ENCODE measurements around the gene IRS1.

IRS1 gene

DNA sequence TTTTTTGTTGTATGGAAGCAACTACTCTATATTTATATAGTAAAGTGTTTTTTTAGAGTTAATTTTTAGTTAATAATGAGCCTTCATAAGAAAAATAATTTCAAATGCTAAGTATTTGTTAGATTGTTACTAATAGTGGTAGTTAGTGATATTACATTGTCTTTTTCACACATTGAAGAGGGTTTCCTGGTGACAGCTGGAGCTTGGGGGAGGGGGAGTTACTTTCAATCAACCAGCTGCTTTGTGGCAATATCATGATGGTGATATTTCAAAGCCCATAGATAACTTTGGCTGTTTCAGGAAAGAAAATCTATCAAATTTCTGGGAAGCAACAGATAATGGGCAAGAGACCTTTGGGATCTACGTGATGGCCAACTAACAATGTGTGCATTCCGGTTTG lies 40.3 kb upstream of the IRS1 start:
- DNase-seq (ENCODE audit: low read depth), result no peak
- TF ChIP-seq, protein P1, sequence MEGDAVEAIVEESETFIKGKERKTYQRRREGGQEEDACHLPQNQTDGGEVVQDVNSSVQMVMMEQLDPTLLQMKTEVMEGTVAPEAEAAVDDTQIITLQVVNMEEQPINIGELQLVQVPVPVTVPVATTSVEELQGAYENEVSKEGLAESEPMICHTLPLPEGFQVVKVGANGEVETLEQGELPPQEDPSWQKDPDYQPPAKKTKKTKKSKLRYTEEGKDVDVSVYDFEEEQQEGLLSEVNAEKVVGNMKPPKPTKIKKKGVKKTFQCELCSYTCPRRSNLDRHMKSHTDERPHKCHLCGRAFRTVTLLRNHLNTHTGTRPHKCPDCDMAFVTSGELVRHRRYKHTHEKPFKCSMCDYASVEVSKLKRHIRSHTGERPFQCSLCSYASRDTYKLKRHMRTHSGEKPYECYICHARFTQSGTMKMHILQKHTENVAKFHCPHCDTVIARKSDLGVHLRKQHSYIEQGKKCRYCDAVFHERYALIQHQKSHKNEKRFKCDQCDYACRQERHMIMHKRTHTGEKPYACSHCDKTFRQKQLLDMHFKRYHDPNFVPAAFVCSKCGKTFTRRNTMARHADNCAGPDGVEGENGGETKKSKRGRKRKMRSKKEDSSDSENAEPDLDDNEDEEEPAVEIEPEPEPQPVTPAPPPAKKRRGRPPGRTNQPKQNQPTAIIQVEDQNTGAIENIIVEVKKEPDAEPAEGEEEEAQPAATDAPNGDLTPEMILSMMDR (conservative IDR thresholded peaks at IDR 0.05; ENCODE audit: control insufficient read depth, insufficient read depth, low read depth, low read length), result no peak
- no peak overlapping the region for H3K4me3 ChIP-seq (ENCODE audit: control insufficient read depth, low read depth, low read length)

DNA sequence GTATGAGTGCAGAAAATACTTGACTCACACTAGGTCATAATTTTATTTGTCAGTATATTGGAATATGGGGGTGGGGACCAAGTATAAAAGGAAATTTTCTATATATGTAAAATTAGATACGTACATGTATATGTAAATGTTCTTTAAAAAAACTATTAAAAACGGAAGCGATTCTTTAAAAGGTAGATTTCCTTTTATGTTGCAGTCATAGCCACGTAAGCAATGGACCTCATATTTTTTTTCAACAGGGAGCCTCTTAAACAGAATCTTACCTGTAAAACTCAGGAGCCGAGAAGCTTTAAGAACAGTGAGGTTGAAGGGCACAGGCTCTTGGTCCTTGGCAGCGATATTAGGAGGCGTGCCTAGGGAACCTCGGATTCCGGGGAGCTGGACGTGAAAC lies 39.5 kb upstream of the IRS1 start:
- H3K4me3 ChIP-seq (ENCODE audit: control insufficient read depth, low read depth, low read length), result no peak overlapping the region
- no peak for DNase-seq (ENCODE audit: low read depth)
- TF ChIP-seq, protein P1 (conservative IDR thresholded peaks at IDR 0.05; ENCODE audit: control insufficient read depth, insufficient read depth, low read depth, low read length), result no peak

DNA sequence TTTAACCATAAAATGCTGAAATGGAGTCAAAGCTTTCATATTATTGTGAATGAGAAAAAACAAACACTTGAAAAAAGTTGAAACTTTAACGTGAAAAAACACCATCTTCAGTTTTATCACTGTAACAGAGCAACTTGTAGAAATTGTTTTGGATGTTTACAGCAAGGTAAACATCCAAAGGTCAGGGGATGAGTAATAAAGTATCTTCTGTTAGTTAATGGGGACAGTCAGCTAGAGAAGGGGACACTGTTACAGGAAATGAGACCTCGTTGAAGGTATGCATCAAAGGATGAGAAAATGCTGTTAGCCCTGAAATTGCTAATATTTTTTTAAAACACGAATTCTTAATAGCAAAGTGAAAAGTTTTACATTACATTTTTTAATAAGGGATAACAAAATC lies 39.1 kb upstream of the IRS1 start:
- DNase-seq (ENCODE audit: low read depth), result no peak
- TF ChIP-seq, protein P1 (conservative IDR thresholded peaks at IDR 0.05; ENCODE audit: control insufficient read depth, insufficient read depth, low read depth, low read length), result no peak
- H3K4me3 ChIP-seq (ENCODE audit: control insufficient read depth, low read depth, low read length), result no peak overlapping the region

DNA sequence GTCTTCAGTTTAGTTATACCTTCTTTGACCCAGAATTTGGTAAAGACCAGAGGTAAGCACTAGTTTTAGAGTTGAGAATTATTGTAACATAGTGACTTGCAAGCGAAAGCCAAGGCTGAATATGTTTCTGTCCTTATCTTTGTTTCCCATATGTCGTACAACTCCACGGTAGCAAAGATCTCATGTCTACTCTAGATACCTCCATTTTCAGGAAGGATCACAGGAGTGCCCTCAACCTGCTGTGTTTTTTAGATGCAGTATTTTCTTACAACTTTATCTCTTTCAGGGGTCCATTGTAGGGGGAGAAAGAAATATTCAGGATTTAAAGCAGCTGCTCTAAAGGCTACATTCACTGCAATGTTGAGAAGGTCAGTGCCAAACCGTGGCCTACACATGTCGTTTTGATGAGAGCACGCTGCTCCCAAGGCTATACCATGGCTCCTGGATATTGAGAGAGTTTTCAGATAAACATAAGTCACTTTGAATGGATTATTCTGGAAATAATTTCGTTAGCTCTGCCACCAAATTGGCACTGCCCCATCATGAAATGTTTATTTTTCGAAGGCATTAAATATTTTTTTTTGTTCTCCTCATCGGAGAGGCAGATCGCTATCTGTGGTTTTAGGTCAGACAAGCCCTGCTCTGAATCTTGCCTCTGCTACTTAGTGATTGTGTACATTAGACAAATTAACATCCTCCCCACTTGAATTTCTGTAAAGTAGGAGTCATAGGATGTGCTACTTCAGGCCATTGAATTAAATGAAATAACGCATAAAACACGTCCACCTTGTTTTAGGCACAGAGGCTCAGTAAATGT lies 38.4 kb upstream of the IRS1 start:
- TF ChIP-seq, protein P1 (conservative IDR thresholded peaks at IDR 0.05; ENCODE audit: control insufficient read depth, insufficient read depth, low read depth, low read length), result no peak
- DNase-seq (ENCODE audit: low read depth), result no peak
- no peak overlapping the region for H3K4me3 ChIP-seq (ENCODE audit: control insufficient read depth, low read depth, low read length)

DNA sequence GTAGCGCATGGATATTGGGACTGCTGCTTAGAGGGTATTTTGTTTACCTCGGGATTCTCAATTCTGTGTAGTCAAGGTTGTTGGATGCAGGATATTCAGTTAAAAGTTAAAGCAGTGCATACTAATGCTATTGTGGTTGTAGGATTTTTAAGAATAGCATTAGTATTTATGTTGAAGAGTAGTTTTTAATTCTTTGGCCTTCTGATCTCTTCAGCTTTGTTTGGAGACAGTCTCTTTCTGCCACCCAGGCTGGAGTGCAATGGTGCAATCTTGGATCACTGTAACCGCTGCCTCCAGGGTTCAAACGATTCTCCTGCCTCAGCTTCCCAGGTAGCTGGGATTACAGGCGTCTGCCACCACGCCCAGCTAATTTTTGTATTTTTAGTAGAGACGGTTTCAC lies 37.7 kb upstream of the IRS1 start:
- no peak for DNase-seq (ENCODE audit: low read depth)
- TF ChIP-seq, protein P1 (conservative IDR thresholded peaks at IDR 0.05; ENCODE audit: control insufficient read depth, insufficient read depth, low read depth, low read length), result no peak
- no peak overlapping the region for H3K4me3 ChIP-seq (ENCODE audit: control insufficient read depth, low read depth, low read length)

DNA sequence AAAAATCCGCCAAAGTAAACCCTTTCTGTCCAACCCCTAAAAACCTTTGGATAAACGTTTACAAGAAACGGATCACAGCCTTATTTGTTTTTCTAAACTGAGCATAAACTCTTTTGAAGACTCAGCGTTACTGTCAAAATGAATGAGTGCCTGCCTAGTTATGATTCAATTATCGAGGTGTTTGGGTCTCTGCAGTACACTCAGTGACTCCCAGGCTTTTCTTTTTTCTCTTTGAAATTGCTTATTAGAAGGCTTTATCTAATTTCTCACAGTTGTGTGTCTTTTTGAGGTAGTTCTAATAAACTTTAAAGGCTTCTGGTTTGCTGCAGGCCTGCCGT lies 36.9 kb upstream of the IRS1 start:
- TF ChIP-seq, protein P1 (conservative IDR thresholded peaks at IDR 0.05; ENCODE audit: control insufficient read depth, insufficient read depth, low read depth, low read length), result no peak
- no peak for DNase-seq (ENCODE audit: low read depth)
- peak overlapping the region; percentile 75 for H3K4me3 ChIP-seq (ENCODE audit: control insufficient read depth, low read depth, low read length)
